KBM-7 (cell line): Measurements from ENCODE around the gene CCDC40.
A peak's percentile ranks its signal among the peaks of the same experiment; 100 is the strongest.
"Not testable (repeated sequence)": the region's sequence is repeated elsewhere in the genome, so short reads cannot be mapped to it uniquely, and the experiment has no call there.

Experiments
- DNase-seq: peaks from one replicate; pipeline ENCODE4 v3.0.0-alpha.2; 2015
- in situ Hi-C: fragments of 300-500 bp; cut with MboI; formaldehyde crosslinking; loops from 2 replicates; pipeline ENCODE4 v1.14.3; 2020; ENCODE audit warnings: low sequenced_read_pairs, low pct_unique_long_range_greater_than_20kb, mixed read lengths

Gene CCDC40

GRCh38 chr17:80068301-80069222, 32.1 kb downstream of the CCDC40 start:
- peak; percentile 46 for DNase-seq
- in situ Hi-C loops, result no loop called here

- in situ Hi-C loops, result no loop called here
- DNase-seq, result no peak
Measured at GRCh38 chr17:80070375-80071115, 34.1 kb downstream of the CCDC40 start.

DNA sequence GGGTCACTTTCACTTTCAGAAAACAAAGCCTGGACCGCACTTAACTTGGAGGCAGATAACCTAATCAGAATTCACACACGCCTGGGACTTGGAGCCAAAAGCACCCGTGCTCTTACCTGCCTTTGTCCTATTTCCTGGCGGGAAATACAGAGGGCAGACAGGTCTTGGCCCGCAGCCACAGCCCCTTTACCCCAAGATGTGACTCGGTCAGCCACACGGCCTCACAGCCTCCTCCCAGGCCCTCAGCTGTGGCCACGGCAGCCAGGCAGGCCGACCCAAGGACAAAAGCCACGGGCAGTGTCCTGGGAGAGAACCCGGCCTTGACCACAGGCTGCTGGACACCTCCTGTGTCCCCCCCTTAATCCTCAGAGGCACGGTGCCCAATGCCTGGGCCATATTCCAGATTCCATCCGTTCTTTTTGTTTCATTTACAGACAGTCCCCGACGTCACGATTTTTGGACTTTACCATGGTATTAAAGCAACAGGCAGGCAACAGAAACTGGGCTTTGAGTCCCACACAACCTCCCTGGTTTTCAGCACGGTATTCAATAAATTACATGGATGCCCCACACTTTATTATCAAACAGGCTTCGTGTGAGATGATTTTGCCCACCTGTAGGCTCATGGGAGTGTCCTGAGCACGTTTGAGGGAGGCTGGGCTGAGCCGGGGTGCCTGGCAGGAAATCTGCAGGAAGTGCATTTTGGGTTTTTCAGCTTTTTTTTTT, 34.8 kb downstream of the CCDC40 start:
- DNase-seq, result no peak

GRCh38 chr17:80072410-80072809, 36.0 kb downstream of the CCDC40 start:
- DNase-seq, result no peak
- in situ Hi-C loops, result no loop called here

More for the DNA sequence above, 34.8 kb downstream of the CCDC40 start:
- in situ Hi-C loops, result no loop called here

- in situ Hi-C loops, result no loop called here
- DNase-seq, result no peak
Measured at GRCh38 chr17:80080081-80080480, 43.6 kb downstream of the CCDC40 start.

DNA sequence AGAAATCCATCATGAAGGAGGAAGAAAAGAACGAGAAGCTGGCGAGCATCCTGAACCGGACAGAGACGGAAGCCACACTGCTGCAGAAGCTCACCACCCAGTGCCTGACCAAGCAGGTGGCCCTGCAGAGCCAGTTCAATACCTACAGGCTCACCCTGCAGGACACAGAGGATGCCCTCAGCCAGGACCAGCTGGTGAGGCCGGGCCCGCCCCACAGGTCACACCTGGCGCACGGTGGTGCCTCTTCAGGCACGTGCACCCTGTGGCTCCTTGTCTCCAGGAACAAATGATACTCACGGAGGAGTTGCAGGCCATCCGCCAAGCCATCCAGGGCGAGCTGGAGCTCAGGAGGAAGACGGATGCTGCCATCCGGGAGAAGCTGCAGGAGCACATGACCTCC, 45.2 kb downstream of the CCDC40 start:
- DNase-seq, result no peak
- in situ Hi-C loops, result no loop called here

DNA sequence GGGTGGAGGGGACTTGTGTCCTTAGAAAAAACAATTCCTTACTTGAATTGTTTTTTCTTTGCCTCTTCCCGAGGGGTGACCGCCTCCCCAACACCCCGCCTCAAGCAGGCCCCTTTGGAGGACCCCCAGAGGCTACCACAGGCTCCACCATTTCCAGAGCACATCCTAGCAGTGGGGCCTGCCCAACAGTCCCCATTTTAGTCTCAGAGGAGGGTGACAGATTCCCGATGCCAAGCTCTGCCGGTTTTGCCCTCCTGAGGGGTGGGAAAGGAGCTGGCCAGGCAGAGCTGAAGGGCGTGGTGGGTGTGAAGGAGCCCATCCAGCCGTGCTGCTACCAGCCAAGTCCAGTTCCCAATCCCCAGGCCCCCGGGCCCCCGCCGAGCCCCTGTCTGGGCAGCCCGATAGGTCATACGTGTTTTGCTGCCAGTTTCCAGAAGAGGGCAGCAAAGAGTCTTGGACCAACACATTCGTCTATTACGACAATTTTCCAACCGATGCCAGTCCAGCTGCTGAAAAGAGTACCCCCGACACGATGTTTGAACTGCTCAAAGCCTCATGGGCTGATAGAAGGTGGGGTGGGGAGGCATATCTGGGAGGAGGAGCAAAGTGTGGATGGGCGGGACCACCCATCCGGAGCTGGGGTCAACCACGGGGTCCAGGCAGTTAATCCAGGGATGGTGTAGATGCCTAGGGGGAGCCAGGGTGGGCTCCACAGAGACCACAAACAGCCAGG, 46.1 kb downstream of the CCDC40 start:
- in situ Hi-C loops, result no loop called here
- DNase-seq, result peak; percentile 69

- no peak for DNase-seq
- in situ Hi-C loops, result no loop called here
Measured at GRCh38 chr17:80083136-80083661, 46.8 kb downstream of the CCDC40 start.

- in situ Hi-C loops, result no loop called here
Measured at GRCh38 chr17:80084773-80085172, 48.3 kb downstream of the CCDC40 start.

GRCh38 chr17:80086081-80086480, 49.6 kb downstream of the CCDC40 start:
- in situ Hi-C loops, result no loop called here
- DNase-seq, result no peak

More at GRCh38 chr17:80084773-80085172, 48.3 kb downstream of the CCDC40 start:
- DNase-seq, result no peak

DNA sequence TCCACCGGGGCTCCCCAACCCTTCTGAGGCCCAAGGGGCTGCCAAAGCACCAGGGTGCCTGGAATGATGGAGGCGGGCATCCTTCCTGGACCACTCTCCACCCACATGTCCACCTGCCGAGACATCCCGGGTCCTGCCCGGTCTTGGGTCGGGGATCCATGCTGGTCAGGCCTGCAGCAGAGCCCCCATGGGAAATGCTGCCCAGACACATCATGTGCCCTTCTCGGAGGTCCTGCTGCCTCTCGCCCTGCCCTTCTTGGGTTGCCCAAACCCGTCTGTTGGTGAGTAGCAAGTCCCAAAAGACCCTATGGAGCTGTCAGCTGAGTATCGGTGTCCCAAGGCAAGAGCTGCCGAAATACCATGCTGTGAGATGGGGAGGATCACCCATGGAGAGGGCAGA, 50.2 kb downstream of the CCDC40 start:
- in situ Hi-C loops, result no loop called here
- no peak for DNase-seq

- in situ Hi-C loops, result no loop called here
- no peak for DNase-seq
Measured at GRCh38 chr17:80087346-80088265, 51.2 kb downstream of the CCDC40 start.

- in situ Hi-C loops, result no loop called here
Measured at GRCh38 chr17:80089762-80090161, 53.3 kb downstream of the CCDC40 start.

GRCh38 chr17:80090164-80090563, 53.7 kb downstream of the CCDC40 start:
- in situ Hi-C loops, result not testable (repeated sequence)

More at GRCh38 chr17:80089762-80090161, 53.3 kb downstream of the CCDC40 start:
- no peak for DNase-seq

GRCh38 chr17:80091376-80091775, 54.9 kb downstream of the CCDC40 start:
- DNase-seq, result no peak
- in situ Hi-C loops, result no loop called here

More at GRCh38 chr17:80090164-80090563, 53.7 kb downstream of the CCDC40 start:
- DNase-seq, result not testable (repeated sequence)

DNA sequence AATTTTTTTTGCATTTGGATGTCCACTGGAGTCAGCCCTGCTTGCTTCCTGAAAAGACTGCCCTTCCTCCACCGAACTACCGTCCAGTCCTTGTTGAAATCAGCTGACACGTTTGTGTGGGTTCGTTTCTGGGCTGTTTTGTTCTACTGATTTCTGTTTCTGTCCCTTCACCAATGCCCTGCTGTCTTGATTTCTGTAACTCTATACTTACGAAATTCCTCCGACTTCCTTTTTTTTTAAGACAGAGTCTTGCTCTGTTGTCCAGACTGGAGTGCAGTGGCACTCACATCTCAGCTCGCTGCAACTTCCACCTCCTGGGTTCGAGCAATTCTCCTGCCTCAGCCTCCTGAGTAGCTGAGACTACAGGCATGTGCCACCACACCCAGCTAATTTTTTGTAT, 56.5 kb downstream of the CCDC40 start:
- in situ Hi-C loops, result no loop called here
- DNase-seq, result peak; percentile 44

GRCh38 chr17:80095038-80095843, 58.8 kb downstream of the CCDC40 start:
- in situ Hi-C loops, result no loop called here
- DNase-seq, result no peak
